GM12878 (cell line): ENCODE measurements around the gene DMD. TPM values are rescaled to one million over a fixed set of nuclear protein-coding genes. Genes with fewer than 3 reads are reported as not detected.
A peak's percentile ranks its signal among the peaks of the same experiment; 100 is the strongest.

ENCODE experiments used
- ATAC-seq: fragments of 200-7000 bp; cut with Tn5 transposase; 3 replicates; pipeline ENCODE4 v1.9.1; 2020; ENCODE audit warnings: mild to moderate bottlenecking, moderate library complexity
- BruUV-seq: library from RNA; stranded (reverse); fragments of 400-500 nt; replicated peaks from 2 replicates; lab custom pipeline; 2021; lab: Mats Ljungman, UMichigan
- CTCF ChIA-PET: fragments of 300-600 bp; sonication (Branson Sonifier 250); formaldehyde crosslinking; extraction: SDS; loops from one replicate; lab custom pipeline; 2021; ENCODE audit warnings: inconsistent platforms; lab: Yijun Ruan, JAX
- POLR2A ChIA-PET: fragments of 350-600 bp; formaldehyde crosslinking; extraction: SDS; loops from one replicate; lab custom pipeline; 2021; ENCODE audit warnings: inconsistent platforms; lab: Charles Lee
- RAD21 ChIA-PET: fragments of 300-600 bp; sonication (Branson Sonifier 250); formaldehyde crosslinking; loops from one replicate; lab custom pipeline; 2023; ENCODE audit warnings: antibody characterized with exemption; ENCODE audit not compliant: unreplicated experiment; lab: Charles Lee
- SMC1A ChIA-PET: fragments of 300-600 bp; sonication (Branson Sonifier 250); formaldehyde crosslinking; loops from one replicate; lab custom pipeline; 2023; ENCODE audit not compliant: unreplicated experiment, uncharacterized antibody; lab: Charles Lee
- DNase-seq: peaks from one replicate; pipeline ENCODE4 v3.0.0-alpha.2; 2011; ENCODE audit warnings: low read depth, low spot score
- FAIRE-seq: peaks from 3 replicates; lab custom pipeline; 2011; peaks lifted over from hg19 to GRCh38; lab: Jason Lieb, UNC
- H2AFZ ChIP-seq: 2 replicates; pipeline ENCODE4 v1.6.0; 2011; ENCODE audit warnings: low read depth, low read length, control low read depth; ENCODE audit not compliant: control insufficient read depth
- H3K27ac ChIP-seq: 2 replicates; pipeline ENCODE4 v1.5.1; 2011; ENCODE audit warnings: control low read depth; ENCODE audit not compliant: control insufficient read depth, insufficient read depth
- H3K27me3 ChIP-seq, 2 experiments: replicated peaks in 1 of 2; 2 replicates each; pipeline versions ENCODE4 v1.6.0 to v1.6.1; 2011; ENCODE audit warnings: low read length in 1 of 2; ENCODE audit not compliant: control insufficient read depth in 2 of 2, insufficient read depth in 2 of 2
- H3K36me3 ChIP-seq, 2 experiments: 2 replicates each; pipeline ENCODE4 v1.5.1; 2011; ENCODE audit warnings: low read length in 1 of 2; ENCODE audit not compliant: control insufficient read depth in 2 of 2, insufficient read depth in 2 of 2
- H3K4me1 ChIP-seq: 2 replicates; pipeline ENCODE4 v1.6.1; 2011; ENCODE audit warnings: mild to moderate bottlenecking, low read length, moderate library complexity, mixed read lengths; ENCODE audit not compliant: control insufficient read depth, insufficient read depth
- H3K4me2 ChIP-seq: 2 replicates; pipeline ENCODE4 v1.6.0; 2011; ENCODE audit warnings: control low read depth; ENCODE audit not compliant: control insufficient read depth, insufficient read depth
- H3K4me3 ChIP-seq: fragments of 200-600 bp; sonication (generic); 2 replicates; pipeline ENCODE4 v1.5.1; 2016
- H3K79me2 ChIP-seq: 2 replicates; pipeline ENCODE4 v1.6.0; 2011; ENCODE audit warnings: low read length; ENCODE audit not compliant: control insufficient read depth, insufficient read depth
- H3K9ac ChIP-seq: 2 replicates; pipeline ENCODE4 v1.8.0; 2011; ENCODE audit warnings: low read length, control low read depth, mixed read lengths; ENCODE audit not compliant: control insufficient read depth, insufficient read depth
- H3K9me3 ChIP-seq: replicated peaks from 3 replicates; pipeline ENCODE4 v1.5.1; 2011; ENCODE audit warnings: mild to moderate bottlenecking, low read length; ENCODE audit not compliant: control insufficient read depth, insufficient read depth
- H4K20me1 ChIP-seq: 2 replicates; pipeline ENCODE4 v1.6.0; 2011; ENCODE audit not compliant: control insufficient read depth, insufficient read depth
- BHLHE40 ChIP-seq, 2 experiments: fragments of 450-650 bp in 1 of 2; IDR thresholded peaks; 2 replicates each; pipeline ENCODE4 v1.6.1; 2011 to 2017; ENCODE audit warnings: low read depth in 2 of 2, borderline replicate concordance in 1 of 2, improper control_type of control experiment in 1 of 2, low read length in 1 of 2, mild to moderate bottlenecking in 1 of 2
- IKZF1 ChIP-seq: fragments of 450-650 bp; conservative IDR thresholded peaks from 2 replicates; pipeline ENCODE4 v1.6.1; 2017; ENCODE audit warnings: antibody characterized with exemption, mild to moderate bottlenecking
- MYC ChIP-seq: IDR thresholded peaks from 2 replicates; pipeline ENCODE4 v1.6.1; 2011; ENCODE audit warnings: mild to moderate bottlenecking, low read length, moderate library complexity, inconsistent platforms; ENCODE audit not compliant: insufficient read depth, insufficient replicate concordance, insufficient read length, severe bottlenecking
- NFYB ChIP-seq: IDR thresholded peaks from 2 replicates; pipeline ENCODE4 v1.6.1; 2011; ENCODE audit warnings: low read depth, mild to moderate bottlenecking, low read length, improper control_type of control experiment, moderate library complexity; ENCODE audit not compliant: insufficient read depth
- PAX5 ChIP-seq: IDR thresholded peaks from 2 replicates; pipeline ENCODE4 v1.6.1; 2011; ENCODE audit warnings: low read depth, low read length, borderline replicate concordance
- RB1 ChIP-seq: fragments of 450-650 bp; formaldehyde crosslinking; IDR thresholded peaks from 2 replicates; pipeline ENCODE4 v1.6.1; 2017; ENCODE audit warnings: mild to moderate bottlenecking, borderline replicate concordance
- SP1 ChIP-seq: IDR thresholded peaks from one replicate; pipeline ENCODE4 v1.6.1; 2011; ENCODE audit warnings: low read depth, low read length
- SRF ChIP-seq, 2 experiments: IDR thresholded peaks; 2 replicates each; pipeline ENCODE4 v1.6.1; 2011; ENCODE audit warnings: low read depth in 2 of 2, low read length in 2 of 2, mild to moderate bottlenecking in 1 of 2, moderate library complexity in 1 of 2
- TAF1 ChIP-seq: IDR thresholded peaks from 2 replicates; pipeline ENCODE4 v1.6.1; 2011; ENCODE audit warnings: mild to moderate bottlenecking, low read depth, low read length, borderline replicate concordance
- ZNF274 ChIP-seq: IDR thresholded peaks from one replicate; pipeline ENCODE4 v1.8.0; 2011; ENCODE audit not compliant: insufficient read length, insufficient read depth
- ZZZ3 ChIP-seq: IDR thresholded peaks from 2 replicates; pipeline ENCODE4 v1.6.1; 2011; ENCODE audit warnings: low read depth; ENCODE audit not compliant: control insufficient read depth, insufficient read length
- WGBS: methylation state at CpG from one replicate; pipeline ENCODE4 v1.1.6; 2016; ENCODE audit warnings: low lambda C conversion rate; ENCODE audit not compliant: insufficient replicate concordance, insufficient coverage; ENCODE audit errors: missing lambda C conversion rate; 5-methylcytosine and 5-hydroxymethylcytosine counted together
- in situ Hi-C: fragments of 300-500 bp; cut with MboI; formaldehyde crosslinking; loops from 9 replicates; pipeline ENCODE4 v1.14.3; 2018; ENCODE audit warnings: mixed read lengths
- intact Hi-C: fragments of 100-400 bp; cut with micrococcal nuclease; formaldehyde crosslinking; loops from one replicate; pipeline ENCODE4 v1.14.2; 2022; ENCODE audit not compliant: unreplicated experiment
- polyA plus RNA-seq, 11 experiments: library from polyadenylated mRNA; depleted of rRNA in 4 of 11; unstranded in 6 of 11; stranded (reverse) in 5 of 11; fragments of >200 nt; fragmentation: Nextera tagmentation in 4 of 11; fragmentation: Illumina TruSeq in 1 of 11; extraction: Ambion mirVana in 4 of 11; extraction: Trizol in 1 of 11; gene quantifications; 1 replicate in 1 of 11; 2 replicates in 10 of 11; pipeline versions ENCODE4 v1.2.1 to v1.2.3, GENCODE V29; 2011 to 2016; ENCODE audit warnings: inconsistent platforms in 2 of 11, missing spikeins in 2 of 11, low read depth in 1 of 11
- total RNA-seq, 4 experiments: library from RNA; depleted of rRNA in 3 of 4; stranded (reverse); fragments of >200 nt in 3 of 4; fragmentation: Illumina TruSeq in 1 of 4; extraction: Trizol in 1 of 4; gene quantifications; 2 replicates each; pipeline versions ENCODE4 v1.2.1 to v1.2.3, GENCODE V29; 2013 to 2021
- TF ChIP-seq, protein P1 (sequence below): fragments of 450-650 bp; IDR thresholded peaks from 2 replicates; pipeline ENCODE4 v1.6.1; 2016; ENCODE audit warnings: mild to moderate bottlenecking
- TF ChIP-seq, protein P2 (sequence below): fragments of 450-650 bp; IDR thresholded peaks from 2 replicates; pipeline ENCODE4 v1.6.1; 2017; ENCODE audit warnings: low read depth, mild to moderate bottlenecking, moderate library complexity

The DMD gene
- total and polyA plus RNA-seq, 10 of the 15 experiments (the other 5 are each of a cell fraction or from before 2014, with no cell fraction given): 1.4 to 24.3 (median 4.3) TPM

DNA sequence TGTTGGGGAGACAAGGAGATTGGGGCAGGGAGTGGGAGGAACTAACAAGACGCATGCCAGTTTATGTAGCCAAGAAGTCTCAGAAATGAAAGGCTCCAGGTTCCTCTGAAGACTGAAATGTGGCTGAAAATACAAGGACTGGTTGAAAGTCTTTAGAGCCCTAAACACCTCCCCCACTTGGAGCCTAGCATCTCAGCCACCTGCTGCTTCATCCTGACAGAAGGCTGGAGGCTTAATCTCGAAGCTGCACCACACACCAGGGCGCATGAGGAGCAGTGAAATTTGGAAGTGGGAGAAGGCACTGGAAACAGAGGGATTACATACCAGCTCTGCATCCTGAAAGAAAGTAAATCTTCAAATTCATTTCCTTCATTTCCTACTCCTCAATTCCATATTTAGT is 1978.8 kb downstream of the DMD start:
- H3K27me3 ChIP-seq: no peaks in the 10 kb centered on the region
- H3K4me2 ChIP-seq: peak overlapping the region; percentile 38; the same call in 1 of the 2 replicates
- H3K4me3 ChIP-seq: no peak overlapping the region
- H3K9ac ChIP-seq: no peak overlapping the region
- no peak for ATAC-seq
- intact Hi-C loops (loop anchor here (10.0 kb wide), 1 partner anchor 658 kb away; the partner anchor contains the start of gene TASL), in situ Hi-C loops (no loop called here)
- H3K27ac ChIP-seq: no peak overlapping the region
- no peak for FAIRE-seq
- no TSS peak for BruUV-seq
- no peak overlapping the region for H2AFZ ChIP-seq
- TF ChIP-seq NFYB (no peak), PAX5 (no peak), TAF1 (no peak), ZNF274 (no peak), BHLHE40 (IDR thresholded peaks at IDR 0.05; ENCODE audit: borderline replicate concordance in 1 of 2, low read depth in 2 of 2, low read length in 1 of 2) (no peak), SP1 (no peak), RB1 (no peak), ZZZ3 (no peak), IKZF1 (no peak), SRF (IDR thresholded peaks at IDR 0.05; ENCODE audit: low read depth in 2 of 2, low read length in 2 of 2) (no peak), MYC (no peak)
- TF ChIP-seq, protein P1, sequence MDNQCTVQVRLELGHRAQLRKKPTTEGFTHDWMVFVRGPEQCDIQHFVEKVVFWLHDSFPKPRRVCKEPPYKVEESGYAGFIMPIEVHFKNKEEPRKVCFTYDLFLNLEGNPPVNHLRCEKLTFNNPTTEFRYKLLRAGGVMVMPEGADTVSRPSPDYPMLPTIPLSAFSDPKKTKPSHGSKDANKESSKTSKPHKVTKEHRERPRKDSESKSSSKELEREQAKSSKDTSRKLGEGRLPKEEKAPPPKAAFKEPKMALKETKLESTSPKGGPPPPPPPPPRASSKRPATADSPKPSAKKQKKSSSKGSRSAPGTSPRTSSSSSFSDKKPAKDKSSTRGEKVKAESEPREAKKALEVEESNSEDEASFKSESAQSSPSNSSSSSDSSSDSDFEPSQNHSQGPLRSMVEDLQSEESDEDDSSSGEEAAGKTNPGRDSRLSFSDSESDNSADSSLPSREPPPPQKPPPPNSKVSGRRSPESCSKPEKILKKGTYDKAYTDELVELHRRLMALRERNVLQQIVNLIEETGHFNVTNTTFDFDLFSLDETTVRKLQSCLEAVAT: no peak
- TF ChIP-seq, protein P2, sequence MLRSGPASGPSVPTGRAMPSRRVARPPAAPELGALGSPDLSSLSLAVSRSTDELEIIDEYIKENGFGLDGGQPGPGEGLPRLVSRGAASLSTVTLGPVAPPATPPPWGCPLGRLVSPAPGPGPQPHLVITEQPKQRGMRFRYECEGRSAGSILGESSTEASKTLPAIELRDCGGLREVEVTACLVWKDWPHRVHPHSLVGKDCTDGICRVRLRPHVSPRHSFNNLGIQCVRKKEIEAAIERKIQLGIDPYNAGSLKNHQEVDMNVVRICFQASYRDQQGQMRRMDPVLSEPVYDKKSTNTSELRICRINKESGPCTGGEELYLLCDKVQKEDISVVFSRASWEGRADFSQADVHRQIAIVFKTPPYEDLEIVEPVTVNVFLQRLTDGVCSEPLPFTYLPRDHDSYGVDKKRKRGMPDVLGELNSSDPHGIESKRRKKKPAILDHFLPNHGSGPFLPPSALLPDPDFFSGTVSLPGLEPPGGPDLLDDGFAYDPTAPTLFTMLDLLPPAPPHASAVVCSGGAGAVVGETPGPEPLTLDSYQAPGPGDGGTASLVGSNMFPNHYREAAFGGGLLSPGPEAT: no peak
- no peak for DNase-seq
- H3K4me1 ChIP-seq: peaks cover 21% of the 10 kb centered on the region
- ChIA-PET SMC1A (interaction anchor here (0.7 to 8.5 kb wide), 5 partner anchors 9 to 132 kb away, joined by 3 to 99 read pairs (median 3); no protein-coding TSS in a partner anchor), RAD21 (interaction anchor here (0.9 to 1.7 kb wide), 2 partner anchors 15 to 20 kb away, joined by 3 to 6 read pairs; no protein-coding TSS in a partner anchor), POLR2A (interaction anchor here (0.6 kb wide), 1 partner anchor 597 kb away, joined by 3 read pairs; no protein-coding TSS in a partner anchor), CTCF (interaction anchor here (1.3 to 1.8 kb wide), 3 partner anchors 8 to 195 kb away, joined by 3 to 7 read pairs (median 7); no protein-coding TSS in a partner anchor)
- no peaks in the 10 kb centered on the region for H3K9me3 ChIP-seq
- H4K20me1 ChIP-seq: no peaks in the 10 kb centered on the region
- no peaks in the 10 kb centered on the region; the same call in 1 of the 2 replicates for H3K79me2 ChIP-seq
- no peaks in the 10 kb centered on the region for H3K36me3 ChIP-seq
- 8% methylated on average over 3 of the region's 3 CpGs for WGBS
